B cell (primary cell): ENCODE data around the gene KRT6B. TPM values are rescaled to one million over a fixed set of nuclear protein-coding genes. Genes with fewer than 3 reads are reported as not detected.

Experiments used
- ATAC-seq: fragments of 200-7000 bp; cut with Tn5 transposase; one replicate; pipeline ENCODE4 v1.10.0; 2021; ENCODE audit warnings: low read depth, mild to moderate bottlenecking, moderate number of reproducible peaks, moderate library complexity
- CTCF ChIA-PET: fragments of 350-600 bp; sonication (Branson Sonifier 250); formaldehyde crosslinking; loops from one replicate; lab custom pipeline; 2021; ENCODE audit warnings: antibody characterized with exemption, inconsistent platforms; lab: Charles Lee
- POLR2A ChIA-PET: fragments of 350-600 bp; sonication (Branson Sonifier 250); formaldehyde crosslinking; loops from one replicate; lab custom pipeline; 2021; ENCODE audit warnings: antibody characterized with exemption; lab: Charles Lee
- DNase-seq: peaks from one replicate; pipeline ENCODE4 v3.0.0; 2013
- H2AFZ ChIP-seq: 2 replicates; pipeline ENCODE4 v1.6.1; 2012; ENCODE audit warnings: mild to moderate bottlenecking, low read depth, low read length; ENCODE audit not compliant: insufficient read depth, poor library complexity, severe bottlenecking
- H3K27ac ChIP-seq, 2 donors: 1 replicate in 1 of 2; 2 replicates in 1 of 2; pipeline ENCODE4 v1.5.1; 2012 to 2013; ENCODE audit warnings: low read length in 2 of 2, mild to moderate bottlenecking in 2 of 2, moderate library complexity in 1 of 2
- H3K27me3 ChIP-seq, 4 experiments: fragments of 200-600 bp in 1 of 4; sonication (generic) in 1 of 4; replicated peaks in 1 of 4; 1 replicate in 2 of 4; 2 replicates in 2 of 4; pipeline versions ENCODE4 v1.6.1 to v1.7.0; 2013 to 2016; ENCODE audit warnings: low read length in 3 of 4, mild to moderate bottlenecking in 2 of 4, mixed read lengths in 1 of 4, moderate library complexity in 1 of 4; ENCODE audit not compliant: insufficient read depth in 4 of 4, control insufficient read depth in 3 of 4; ENCODE audit errors: control extremely low read depth in 1 of 4
- H3K36me3 ChIP-seq, 2 experiments: replicated peaks in 1 of 2; 1 replicate in 1 of 2; 2 replicates in 1 of 2; pipeline versions ENCODE4 v1.6.1 to v1.7.1; 2013; ENCODE audit warnings: low read length in 1 of 2; ENCODE audit not compliant: insufficient read depth in 2 of 2, control insufficient read depth in 1 of 2; ENCODE audit errors: control extremely low read depth in 1 of 2, extremely low read depth in 1 of 2
- H3K4me1 ChIP-seq, 2 donors: fragments of 200-600 bp in 1 of 2; sonication (generic) in 1 of 2; 1 replicate in 1 of 2; 2 replicates in 1 of 2; pipeline versions ENCODE4 v1.5.1 to v1.6.1; 2013 to 2017; ENCODE audit warnings: low read length in 2 of 2; ENCODE audit not compliant: control insufficient read depth in 2 of 2, insufficient read depth in 2 of 2
- H3K4me2 ChIP-seq: replicated peaks from 2 replicates; pipeline ENCODE3; 2012; ENCODE audit warnings: mild to moderate bottlenecking, low read depth, low read length; ENCODE audit not compliant: poor library complexity, severe bottlenecking
- H3K4me3 ChIP-seq, 5 experiments: fragments of 200-600 bp in 1 of 5; sonication (generic) in 1 of 5; 1 replicate in 3 of 5; 2 replicates in 2 of 5; pipeline versions ENCODE4 v1.5.1 to v1.7.0; 2011 to 2016; ENCODE audit warnings: low read length in 4 of 5, mild to moderate bottlenecking in 4 of 5, low read depth in 2 of 5, control low read depth in 1 of 5, moderate library complexity in 1 of 5; ENCODE audit not compliant: insufficient read depth in 1 of 5; ENCODE audit errors: control extremely low read depth in 1 of 5, extremely low read depth in 1 of 5
- H3K79me2 ChIP-seq: fragments of 200-600 bp; sonication (generic); one replicate; pipeline ENCODE4 v1.6.0; 2016; ENCODE audit warnings: low read length; ENCODE audit not compliant: control insufficient read depth, insufficient read depth
- H3K9ac ChIP-seq: fragments of 200-600 bp; sonication (generic); 2 replicates; pipeline ENCODE4 v1.6.1; 2017; ENCODE audit warnings: mild to moderate bottlenecking, low read length, moderate library complexity
- H3K9me3 ChIP-seq, 3 donors: one replicate each; pipeline versions ENCODE4 v1.6.1 to v1.7.1; 2013; ENCODE audit warnings: low read length in 2 of 3; ENCODE audit not compliant: control insufficient read depth in 2 of 3, insufficient read depth in 1 of 3; ENCODE audit errors: control extremely low read depth in 1 of 3
- H4K20me1 ChIP-seq: 2 replicates; pipeline ENCODE4 v1.6.0; 2012; ENCODE audit warnings: mild to moderate bottlenecking, low read length; ENCODE audit not compliant: insufficient read depth, control insufficient read depth, poor library complexity, severe bottlenecking
- H3K27ac Mint-ChIP-seq: one replicate; pipeline ENCODE4 v1.8.0; 2021; ENCODE audit warnings: mixed read lengths
- H3K27me3 Mint-ChIP-seq: one replicate; pipeline ENCODE4 v1.8.0; 2021; ENCODE audit warnings: mixed read lengths
- H3K4me1 Mint-ChIP-seq: one replicate; pipeline ENCODE4 v1.8.0; 2021; ENCODE audit warnings: mixed read lengths
- H3K4me3 Mint-ChIP-seq: one replicate; pipeline ENCODE4 v1.8.0; 2021; ENCODE audit warnings: mixed read lengths
- H3K9me3 Mint-ChIP-seq: one replicate; pipeline ENCODE4 v1.8.0; 2022; ENCODE audit warnings: mixed read lengths; ENCODE audit not compliant: insufficient read depth
- EZH2 ChIP-seq: IDR thresholded peaks from 2 replicates; pipeline ENCODE4 v1.6.1; 2012; ENCODE audit warnings: borderline replicate concordance, low read depth, mild to moderate bottlenecking, moderate library complexity, low read length; ENCODE audit not compliant: insufficient read depth, poor library complexity, severe bottlenecking
- WGBS: methylation state at CpG from one replicate; pipeline ENCODE4 v1.1.5; 2013; ENCODE audit warnings: missing lambda C conversion rate; ENCODE audit not compliant: insufficient coverage; 5-methylcytosine and 5-hydroxymethylcytosine counted together
- intact Hi-C: fragments of 100-400 bp; cut with micrococcal nuclease; formaldehyde crosslinking; loops from one replicate; pipeline ENCODE4 v1.10.0; 2022
- polyA plus RNA-seq: library from polyadenylated mRNA; depleted of rRNA; stranded (reverse); fragments of >200 nt; gene quantifications from 2 replicates; pipeline ENCODE4 v1.2.3, GENCODE V29; 2012
- total RNA-seq, 2 donors: library from RNA; stranded (reverse); fragments of 120-200 nt in 1 of 2; gene quantifications; 1 replicate in 1 of 2; 2 replicates in 1 of 2; pipeline versions ENCODE4 v1.2.3 to v1.2.4, GENCODE V29; 2013 to 2022
- TF ChIP-seq, protein P1 (sequence below): fragments of 200-600 bp; IDR thresholded peaks from one replicate; pipeline ENCODE4 v1.8.0; 2022; ENCODE audit warnings: antibody characterized with exemption, mild to moderate bottlenecking

The KRT6B gene
- total and polyA plus RNA-seq, 2 donors (not counting 1 experiment from before 2014, with no cell fraction given): not detected

DNA sequence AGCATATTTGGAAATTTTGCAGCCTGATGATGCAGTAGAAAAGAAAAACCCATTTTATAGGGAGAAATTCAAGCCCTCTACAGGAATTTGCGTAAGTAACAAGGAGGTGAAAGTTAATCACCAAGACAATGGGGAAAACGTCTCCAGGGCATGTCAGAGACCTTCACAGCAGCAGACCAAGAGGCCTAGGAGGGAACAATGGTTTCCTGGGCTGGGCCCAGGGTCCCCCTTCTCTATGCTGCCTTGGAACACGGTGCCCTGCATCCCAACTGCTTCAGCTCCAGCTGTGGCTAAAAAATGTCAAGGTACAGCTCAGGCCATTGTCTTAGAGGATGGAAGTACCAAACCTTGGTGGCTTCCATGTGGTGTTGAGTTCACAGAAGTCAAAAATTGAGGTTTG is 28.1 kb upstream of the KRT6B start:
- Histone ChIP-seq H2AFZ (no peak overlapping the region), H3K79me2 (no peaks in the 10 kb centered on the region), H3K36me3 (no peaks in the 10 kb centered on the region), H3K4me2 (no peak overlapping the region), H3K27ac (no peak overlapping the region), H3K9ac (no peak overlapping the region), H3K4me3 (no peak overlapping the region), H3K9me3 (peaks cover 1 to 6% (median 3%) of the 10 kb centered on the region in 3 donors), H3K4me1 (no peaks in the 10 kb centered on the region), H3K27me3 (no peaks in the 10 kb centered on the region), H4K20me1 (no peaks in the 10 kb centered on the region)
- H3K9me3 Mint-ChIP-seq: peaks cover 22% of the 10 kb centered on the region
- H3K4me1 Mint-ChIP-seq: no peaks in the 10 kb centered on the region
- TF ChIP-seq EZH2: no peak
- TF ChIP-seq, protein P1, sequence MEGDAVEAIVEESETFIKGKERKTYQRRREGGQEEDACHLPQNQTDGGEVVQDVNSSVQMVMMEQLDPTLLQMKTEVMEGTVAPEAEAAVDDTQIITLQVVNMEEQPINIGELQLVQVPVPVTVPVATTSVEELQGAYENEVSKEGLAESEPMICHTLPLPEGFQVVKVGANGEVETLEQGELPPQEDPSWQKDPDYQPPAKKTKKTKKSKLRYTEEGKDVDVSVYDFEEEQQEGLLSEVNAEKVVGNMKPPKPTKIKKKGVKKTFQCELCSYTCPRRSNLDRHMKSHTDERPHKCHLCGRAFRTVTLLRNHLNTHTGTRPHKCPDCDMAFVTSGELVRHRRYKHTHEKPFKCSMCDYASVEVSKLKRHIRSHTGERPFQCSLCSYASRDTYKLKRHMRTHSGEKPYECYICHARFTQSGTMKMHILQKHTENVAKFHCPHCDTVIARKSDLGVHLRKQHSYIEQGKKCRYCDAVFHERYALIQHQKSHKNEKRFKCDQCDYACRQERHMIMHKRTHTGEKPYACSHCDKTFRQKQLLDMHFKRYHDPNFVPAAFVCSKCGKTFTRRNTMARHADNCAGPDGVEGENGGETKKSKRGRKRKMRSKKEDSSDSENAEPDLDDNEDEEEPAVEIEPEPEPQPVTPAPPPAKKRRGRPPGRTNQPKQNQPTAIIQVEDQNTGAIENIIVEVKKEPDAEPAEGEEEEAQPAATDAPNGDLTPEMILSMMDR: no peak
- intact Hi-C loops: no loop called here
- ChIA-PET CTCF (interaction anchor here (1.7 kb wide), 1 partner anchor 20 kb away, joined by 3 read pairs; no protein-coding TSS in a partner anchor), POLR2A (no interaction called here)
- no peak for DNase-seq
- H3K27ac Mint-ChIP-seq: no peak overlapping the region
- no peak overlapping the region for H3K4me3 Mint-ChIP-seq
- H3K27me3 Mint-ChIP-seq: peaks cover 31% of the 10 kb centered on the region
- WGBS: 67% methylated on average over 3 of the region's 3 CpGs
- no peak for ATAC-seq

DNA sequence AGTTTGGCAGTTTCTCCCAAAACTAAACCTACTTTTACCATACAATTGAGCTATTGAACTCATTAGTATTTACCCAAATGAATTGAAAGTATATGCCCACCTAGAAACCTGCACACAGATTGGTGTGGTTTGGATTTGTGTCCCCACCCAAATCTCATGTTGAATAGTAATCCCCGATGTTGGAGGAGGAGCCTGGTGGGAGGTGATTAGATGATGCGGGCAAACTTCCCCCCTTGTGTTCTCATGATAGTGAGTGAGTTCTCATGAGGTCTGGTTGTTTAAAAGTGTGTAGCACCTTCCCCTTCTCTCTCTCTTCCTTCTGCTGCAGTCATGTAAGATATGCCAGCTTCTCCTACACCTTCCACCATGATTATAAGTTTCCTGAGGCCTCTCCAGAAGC is 25.7 kb upstream of the KRT6B start:
- Mint-ChIP-seq H3K27ac (no peak overlapping the region), H3K4me1 (no peaks in the 10 kb centered on the region), H3K9me3 (peaks cover 16% of the 10 kb centered on the region), H3K4me3 (no peak overlapping the region), H3K27me3 (peaks cover 24% of the 10 kb centered on the region)
- no peaks in the 10 kb centered on the region for H3K27me3 ChIP-seq
- CTCF ChIA-PET: no interaction called here
- no peak overlapping the region for H3K27ac ChIP-seq
- DNase-seq (no peak), ATAC-seq (no peak)
- H3K9ac ChIP-seq: no peak overlapping the region
- intact Hi-C loops: no loop called here
- no peak overlapping the region for H3K4me2 ChIP-seq
- POLR2A ChIA-PET: no interaction called here
- WGBS: no CpG with 5 or more reads among the region's 2 CpGs
- no peaks in the 10 kb centered on the region for H3K4me1 ChIP-seq
- H3K9me3 ChIP-seq: peaks cover 0 to 6% (median 1%) of the 10 kb centered on the region in 3 donors
- H4K20me1 ChIP-seq: no peaks in the 10 kb centered on the region
- H3K4me3 ChIP-seq: no peak overlapping the region
- H3K36me3 ChIP-seq: no peaks in the 10 kb centered on the region
- H3K79me2 ChIP-seq: no peaks in the 10 kb centered on the region
- TF ChIP-seq EZH2: no peak
- TF ChIP-seq, protein P1: no peak
- H2AFZ ChIP-seq: no peak overlapping the region
